ENCODE results near the gene CR1L.
"Not testable (repeated sequence)": the region's sequence is repeated elsewhere in the genome, so short reads cannot be mapped to it uniquely, and the experiment has no call there.

CR1L gene

GRCh38 chr1:207658904-207659485 lies 14.1 kb downstream of the CR1L start:
- ChIA-PET CTCF (interaction anchor here (1.4 kb wide), 1 partner anchor 13 kb away, joined by 3 read pairs; no protein-coding TSS in a partner anchor), POLR2A (ENCODE audit: low non-redundant PET) (no interaction called here)
- no peak for DNase-seq (ENCODE audit: low spot score)
- no peak overlapping the region for H3K27ac ChIP-seq
- TF ChIP-seq, protein P1, sequence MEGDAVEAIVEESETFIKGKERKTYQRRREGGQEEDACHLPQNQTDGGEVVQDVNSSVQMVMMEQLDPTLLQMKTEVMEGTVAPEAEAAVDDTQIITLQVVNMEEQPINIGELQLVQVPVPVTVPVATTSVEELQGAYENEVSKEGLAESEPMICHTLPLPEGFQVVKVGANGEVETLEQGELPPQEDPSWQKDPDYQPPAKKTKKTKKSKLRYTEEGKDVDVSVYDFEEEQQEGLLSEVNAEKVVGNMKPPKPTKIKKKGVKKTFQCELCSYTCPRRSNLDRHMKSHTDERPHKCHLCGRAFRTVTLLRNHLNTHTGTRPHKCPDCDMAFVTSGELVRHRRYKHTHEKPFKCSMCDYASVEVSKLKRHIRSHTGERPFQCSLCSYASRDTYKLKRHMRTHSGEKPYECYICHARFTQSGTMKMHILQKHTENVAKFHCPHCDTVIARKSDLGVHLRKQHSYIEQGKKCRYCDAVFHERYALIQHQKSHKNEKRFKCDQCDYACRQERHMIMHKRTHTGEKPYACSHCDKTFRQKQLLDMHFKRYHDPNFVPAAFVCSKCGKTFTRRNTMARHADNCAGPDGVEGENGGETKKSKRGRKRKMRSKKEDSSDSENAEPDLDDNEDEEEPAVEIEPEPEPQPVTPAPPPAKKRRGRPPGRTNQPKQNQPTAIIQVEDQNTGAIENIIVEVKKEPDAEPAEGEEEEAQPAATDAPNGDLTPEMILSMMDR (conservative IDR thresholded peaks at IDR 0.05; ENCODE audit: low read depth) = no peak

- CTCF ChIA-PET = interaction anchor here (1.4 kb wide), 1 partner anchor 13 kb away, joined by 3 read pairs; no protein-coding TSS in a partner anchor
- H3K27ac ChIP-seq = no peak overlapping the region
- no peak for DNase-seq (ENCODE audit: low spot score)
- POLR2A ChIA-PET (ENCODE audit: low non-redundant PET) = no interaction called here
- TF ChIP-seq, protein P1 (conservative IDR thresholded peaks at IDR 0.05; ENCODE audit: low read depth) = no peak
Measured at GRCh38 chr1:207659545-207660153, 14.7 kb downstream of the CR1L start.

- POLR2A ChIA-PET (ENCODE audit: low non-redundant PET); DNase-seq (ENCODE audit: low spot score); CTCF ChIA-PET; H3K27ac ChIP-seq: not testable (repeated sequence)
Measured at GRCh38 chr1:207661420-207661819, 16.5 kb downstream of the CR1L start.

- DNase-seq (ENCODE audit: low spot score) = no peak
- H3K27ac ChIP-seq = no peak overlapping the region
- TF ChIP-seq, protein P1 (conservative IDR thresholded peaks at IDR 0.05; ENCODE audit: low read depth) = no peak
- ChIA-PET POLR2A (ENCODE audit: low non-redundant PET) (no interaction called here), CTCF (no interaction called here)
Measured at GRCh38 chr1:207666342-207666741, 21.4 kb downstream of the CR1L start.

DNA sequence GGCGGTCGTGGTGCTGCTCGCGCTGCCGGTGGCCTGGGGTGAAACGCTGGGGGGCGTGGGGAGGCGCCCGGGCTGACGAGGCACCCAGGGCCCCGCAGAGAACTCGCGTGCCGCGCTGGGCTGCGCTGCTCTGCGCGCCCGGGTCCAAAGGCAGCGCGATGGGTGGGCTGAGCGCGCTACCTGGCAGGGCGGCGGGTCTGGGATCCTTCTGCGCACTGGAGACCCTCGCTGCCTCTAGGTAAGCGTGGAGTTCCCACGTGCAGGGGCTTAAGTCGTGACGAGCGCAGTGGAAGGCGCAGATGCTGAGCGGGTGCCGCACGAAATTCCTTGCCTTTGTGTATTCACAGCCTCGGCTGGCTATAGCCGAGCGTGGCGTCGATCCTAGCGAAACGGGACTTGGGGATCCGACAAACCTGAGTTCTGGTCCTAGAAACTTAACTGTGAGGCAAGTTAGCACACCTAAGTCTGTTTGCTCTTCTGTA lies 24.6 kb downstream of the CR1L start:
- POLR2A ChIA-PET (ENCODE audit: low non-redundant PET) = no interaction called here
- no peak overlapping the region for H3K27ac ChIP-seq
- CTCF ChIA-PET = interaction anchor here (0.6 kb wide), 1 partner anchor 147 kb away, joined by 3 read pairs; no protein-coding TSS in a partner anchor
- TF ChIP-seq, protein P1 (conservative IDR thresholded peaks at IDR 0.05; ENCODE audit: low read depth) = no peak
- DNase-seq (ENCODE audit: low spot score) = no peak

GRCh38 chr1:207670192-207670591 lies 25.3 kb downstream of the CR1L start:
- ChIA-PET POLR2A (ENCODE audit: low non-redundant PET) (no interaction called here), CTCF (no interaction called here)
- TF ChIP-seq, protein P1 (conservative IDR thresholded peaks at IDR 0.05; ENCODE audit: low read depth) = no peak
- H3K27ac ChIP-seq = no peak overlapping the region
- no peak for DNase-seq (ENCODE audit: low spot score)

DNA sequence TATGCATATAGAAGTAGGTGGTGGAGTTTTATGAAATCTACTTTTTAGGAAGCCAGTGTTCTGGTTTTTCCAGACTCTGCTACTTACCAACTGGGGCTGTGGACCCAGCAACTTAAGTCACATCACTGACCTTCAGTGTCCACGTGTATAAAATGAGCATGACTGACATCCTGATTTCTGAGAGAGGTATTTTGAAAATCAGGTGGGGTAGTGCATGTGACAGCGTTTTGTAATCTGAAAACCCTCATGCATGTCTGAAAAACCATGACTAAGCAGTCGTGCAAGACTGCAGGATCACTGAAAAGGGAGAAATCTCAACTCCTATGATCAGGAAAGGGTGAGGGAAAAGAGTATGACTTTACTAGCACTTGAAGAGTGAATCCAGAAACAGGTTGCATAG lies 26.1 kb downstream of the CR1L start:
- DNase-seq (ENCODE audit: low spot score) = no peak
- ChIA-PET POLR2A (ENCODE audit: low non-redundant PET) (no interaction called here), CTCF (no interaction called here)
- H3K27ac ChIP-seq = no peak overlapping the region
- TF ChIP-seq, protein P1 (conservative IDR thresholded peaks at IDR 0.05; ENCODE audit: low read depth) = no peak

Measured in RWPE1 (cell line).